K562 (cell line): ENCODE data around the gene PDZD2. TPM values are rescaled to one million over a fixed set of nuclear protein-coding genes. Genes with fewer than 3 reads are reported as not detected.

Source experiments
- ATAC-seq: fragments of 200-7000 bp; cut with Tn5 transposase; 3 replicates; pipeline ENCODE4 v1.9.1; 2020; ENCODE audit warnings: moderate library complexity
- BruUV-seq: library from RNA; stranded (reverse); fragments of 400-500 nt; replicated peaks from 2 replicates; lab custom pipeline; 2021; lab: Mats Ljungman, UMichigan
- CTCF ChIA-PET: fragments of 300-600 bp; formaldehyde crosslinking; extraction: SDS; loops from one replicate; lab custom pipeline; 2021; ENCODE audit warnings: low intra/inter-chr PET ratio; lab: Yijun Ruan, JAX
- POLR2A ChIA-PET: fragments of 300-600, 350-650 bp; sonication (Branson Sonifier 250); formaldehyde crosslinking; extraction: SDS; loops from one replicate; lab custom pipeline; 2021; ENCODE audit warnings: antibody characterized with exemption, inconsistent platforms; lab: Yijun Ruan, JAX
- DNase-seq, 4 experiments: peaks; one replicate each; pipeline versions ENCODE4 v3.0.0 to v3.0.0-alpha.2; 2011 to 2018; ENCODE audit warnings: low spot score in 3 of 4, mixed read lengths in 3 of 4; ENCODE audit errors: extremely low read depth in 1 of 4
- FAIRE-seq: peaks from 2 replicates; lab custom pipeline; 2011; peaks lifted over from hg19 to GRCh38; lab: Jason Lieb, UNC
- H2AFZ ChIP-seq: 2 replicates; pipeline ENCODE4 v1.6.0; 2011; ENCODE audit warnings: low read depth, low read length, control low read depth, inconsistent platforms
- H3K27ac ChIP-seq: fragments of 200-600 bp; 3 replicates; pipeline ENCODE4 v1.8.0; 2011; ENCODE audit warnings: low read depth, mild to moderate bottlenecking, control low read depth, inconsistent platforms, low read length, moderate library complexity, mixed read lengths; ENCODE audit errors: extremely low read depth
- H3K27me3 ChIP-seq, 2 experiments: fragments of 300-600 bp in 1 of 2; 2 replicates in 1 of 2; 3 replicates in 1 of 2; pipeline versions ENCODE4 v1.6.0 to v1.8.0; 2011; ENCODE audit warnings: inconsistent platforms in 2 of 2, low read length in 2 of 2, mild to moderate bottlenecking in 1 of 2, mixed read lengths in 1 of 2, moderate library complexity in 1 of 2; ENCODE audit not compliant: control insufficient read depth in 2 of 2, insufficient read depth in 2 of 2
- H3K36me3 ChIP-seq: fragments of 300-600 bp; 3 replicates; pipeline ENCODE4 v1.8.0; 2011; ENCODE audit warnings: mild to moderate bottlenecking, low read length, inconsistent platforms; ENCODE audit not compliant: control insufficient read depth, insufficient read depth
- H3K4me1 ChIP-seq, 2 experiments: fragments of 200-600 bp in 1 of 2; replicated peaks in 1 of 2; 2 replicates in 1 of 2; 3 replicates in 1 of 2; pipeline versions ENCODE4 v1.5.1 to v1.8.0; 2011; ENCODE audit warnings: inconsistent platforms in 2 of 2, low read length in 2 of 2, mild to moderate bottlenecking in 1 of 2, mixed read lengths in 1 of 2, moderate library complexity in 1 of 2; ENCODE audit not compliant: control insufficient read depth in 2 of 2, insufficient read depth in 2 of 2
- H3K4me2 ChIP-seq: 2 replicates; pipeline ENCODE4 v1.6.1; 2011; ENCODE audit warnings: low read length, control low read depth, inconsistent platforms, mixed read lengths; ENCODE audit not compliant: insufficient read depth
- H3K4me3 ChIP-seq: fragments of 200-600 bp; sonication (generic), shearing (Covaris generic); 2 replicates; pipeline ENCODE4 v1.5.1; 2016; ENCODE audit warnings: control low read depth, inconsistent platforms
- H3K79me2 ChIP-seq: fragments of 200-600 bp; 3 replicates; pipeline ENCODE4 v1.8.0; 2011; ENCODE audit warnings: low read length, inconsistent platforms; ENCODE audit not compliant: control insufficient read depth, insufficient read depth
- H3K9ac ChIP-seq, 2 experiments: 2 replicates each; pipeline versions ENCODE4 v1.6.0 to v1.6.1; 2011; ENCODE audit warnings: low read depth in 2 of 2, low read length in 2 of 2, control low read depth in 1 of 2, inconsistent platforms in 1 of 2, mild to moderate bottlenecking in 1 of 2, mixed read lengths in 1 of 2; ENCODE audit not compliant: insufficient read depth in 1 of 2
- H3K9me1 ChIP-seq: one replicate; pipeline ENCODE4 v1.6.0; 2011; ENCODE audit warnings: inconsistent platforms, mild to moderate bottlenecking, low read length, moderate library complexity; ENCODE audit not compliant: control insufficient read depth, insufficient read depth
- H3K9me3 ChIP-seq: replicated peaks from 2 replicates; pipeline ENCODE4 v1.5.1; 2011; ENCODE audit warnings: low read depth, low read length, inconsistent platforms; ENCODE audit not compliant: control insufficient read depth, insufficient read depth
- H4K20me1 ChIP-seq: replicated peaks from 2 replicates; pipeline ENCODE4 v1.6.1; 2011; ENCODE audit warnings: low read length, inconsistent platforms, mixed read lengths; ENCODE audit not compliant: control insufficient read depth, insufficient read depth
- CBFA2T3 ChIP-seq: fragments of 450-650 bp; IDR thresholded peaks from 2 replicates; pipeline ENCODE4 v1.6.1; 2017
- E2F3 ChIP-seq: fragments of 250-450 bp; sonication (Bioruptor Pico); IDR thresholded peaks from 2 replicates; pipeline ENCODE4 v1.4.0; 2020; ENCODE audit warnings: mild to moderate bottlenecking
- HDAC8 ChIP-seq: fragments of 450-650 bp; IDR thresholded peaks from 2 replicates; pipeline ENCODE4 v1.6.1; 2016; ENCODE audit warnings: mild to moderate bottlenecking, missing genetic modification characterization, moderate library complexity, missing compliant biosample characterization
- POLR3A ChIP-seq: IDR thresholded peaks from 2 replicates; pipeline ENCODE4 v1.6.1; 2011; ENCODE audit warnings: borderline replicate concordance, mild to moderate bottlenecking, moderate library complexity; ENCODE audit not compliant: insufficient read length, insufficient read depth; ENCODE audit errors: extremely low read depth
- TEAD1 ChIP-seq, 2 experiments: fragments of 450-650 bp in 1 of 2; sonication (generic) in 1 of 2; formaldehyde crosslinking; IDR thresholded peaks; 2 replicates each; pipeline versions ENCODE4 v1.4.0 to v1.8.0; 2020 to 2022; ENCODE audit warnings: mild to moderate bottlenecking in 2 of 2, missing genetic modification reagents in 1 of 2
- ZNF551 ChIP-seq: fragments of 250-450 bp; sonication (Bioruptor Pico); IDR thresholded peaks from 2 replicates; pipeline ENCODE4 v1.5.0; 2021; ENCODE audit warnings: mild to moderate bottlenecking, moderate library complexity
- WGBS: fragments of 100-300 bp; shearing (Covaris generic); methylation state at CpG from one replicate; pipeline ENCODE4 v1.1.6; 2016; ENCODE audit warnings: low coverage, mixed read lengths; ENCODE audit not compliant: insufficient coverage; ENCODE audit errors: missing lambda C conversion rate; 5-methylcytosine and 5-hydroxymethylcytosine counted together
- in situ Hi-C: fragments of 300-500 bp; cut with MboI; formaldehyde crosslinking; loops from 4 replicates; pipeline ENCODE4 v1.15.0; 2018; ENCODE audit warnings: inconsistent platforms, mixed read lengths
- intact Hi-C: fragments of 100-400 bp; cut with micrococcal nuclease; formaldehyde crosslinking; loops from 2 replicates; pipeline ENCODE4 v1.14.2; 2022
- polyA plus RNA-seq, 8 experiments: library from polyadenylated mRNA; depleted of rRNA in 4 of 8; stranded (reverse) in 5 of 8; unstranded in 3 of 8; fragments of >200 nt; fragmentation: Nextera tagmentation in 2 of 8; fragmentation: Illumina TruSeq in 1 of 8; extraction: Ambion mirVana in 2 of 8; extraction: Trizol in 1 of 8; gene quantifications; 2 replicates each; pipeline versions ENCODE4 v1.2.1 to v1.2.3, GENCODE V29; 2011 to 2014; ENCODE audit warnings: inconsistent platforms in 1 of 8, missing spikeins in 1 of 8
- total RNA-seq, 7 experiments: library from RNA; depleted of rRNA in 6 of 7; stranded (reverse); fragments of >200 nt in 6 of 7; fragmentation: Illumina TruSeq in 2 of 7; extraction: Trizol in 2 of 7; gene quantifications; 2 replicates each; pipeline versions ENCODE4 v1.2.1 to v1.2.3, GENCODE V29; 2011 to 2021; ENCODE audit warnings: low replicate concordance in 1 of 7
- TF ChIP-seq, protein P1 (sequence below): fragments of 250-450 bp; sonication (Bioruptor Pico); IDR thresholded peaks from 2 replicates; pipeline ENCODE4 v1.4.0; 2020

Gene PDZD2
- total and polyA plus RNA-seq, 9 of the 15 experiments (the other 6 are each of a cell fraction or from before 2014, with no cell fraction given) = 0.02 to 0.08 (median 0.04) TPM; not detected in 6

DNA sequence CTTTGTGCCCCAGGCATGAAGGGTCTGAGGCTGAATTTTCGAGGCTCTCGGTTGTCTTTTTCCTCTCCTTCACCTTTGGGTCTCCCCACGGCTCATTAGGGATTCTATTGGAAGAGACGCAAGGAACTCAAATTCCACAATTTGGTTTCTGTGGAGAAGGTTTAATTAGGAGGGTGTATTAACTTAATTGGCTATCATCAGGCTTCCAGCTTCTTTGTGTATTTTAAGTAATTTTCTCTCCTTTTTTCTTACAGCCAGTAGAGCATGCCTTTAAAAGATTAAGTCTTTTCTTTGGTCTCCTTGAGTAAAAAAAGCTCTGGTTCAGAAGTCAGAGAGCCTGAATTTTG is 115.4 kb downstream of the PDZD2 start:
- H3K9me3 ChIP-seq = no peaks in the 10 kb centered on the region
- ChIA-PET CTCF (no interaction called here), POLR2A (interaction anchor here (0.6 kb wide), 1 partner anchor 306 kb away, joined by 4 read pairs; no protein-coding TSS in a partner anchor)
- intact Hi-C loops = no loop called here
- in situ Hi-C loops = no loop called here
- H3K9ac ChIP-seq = no peak overlapping the region
- H3K79me2 ChIP-seq = no peaks in the 10 kb centered on the region
- H3K27me3 ChIP-seq = peaks cover 23 to 56% of the 10 kb centered on the region in 2 experiments; a peak in 4 of 5 replicates
- no peaks in the 10 kb centered on the region for H3K36me3 ChIP-seq
- H4K20me1 ChIP-seq = no peaks in the 10 kb centered on the region
- no peak overlapping the region for H3K27ac ChIP-seq
- peaks cover 2% of the 10 kb centered on the region for H3K9me1 ChIP-seq
- H3K4me3 ChIP-seq = no peak overlapping the region
- no peak for FAIRE-seq
- ATAC-seq = no peak
- no peak overlapping the region for H2AFZ ChIP-seq
- WGBS = 0% methylated on average over 4 of the region's 4 CpGs
- no peak for TF ChIP-seq POLR3A
- TF ChIP-seq, protein P1, sequence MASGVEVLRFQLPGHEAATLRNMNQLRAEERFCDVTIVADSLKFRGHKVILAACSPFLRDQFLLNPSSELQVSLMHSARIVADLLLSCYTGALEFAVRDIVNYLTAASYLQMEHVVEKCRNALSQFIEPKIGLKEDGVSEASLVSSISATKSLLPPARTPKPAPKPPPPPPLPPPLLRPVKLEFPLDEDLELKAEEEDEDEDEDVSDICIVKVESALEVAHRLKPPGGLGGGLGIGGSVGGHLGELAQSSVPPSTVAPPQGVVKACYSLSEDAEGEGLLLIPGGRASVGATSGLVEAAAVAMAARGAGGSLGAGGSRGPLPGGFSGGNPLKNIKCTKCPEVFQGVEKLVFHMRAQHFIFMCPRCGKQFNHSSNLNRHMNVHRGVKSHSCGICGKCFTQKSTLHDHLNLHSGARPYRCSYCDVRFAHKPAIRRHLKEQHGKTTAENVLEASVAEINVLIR (CRISPR knock-in tag) = no peak
- no peak for TF ChIP-seq ZNF551
- TF ChIP-seq HDAC8 (tag) = no peak
- TF ChIP-seq E2F3 (CRISPR knock-in tag) = no peak
- no peak for TF ChIP-seq CBFA2T3
- TF ChIP-seq TEAD1 (CRISPR knock-in tag; IDR thresholded peaks at IDR 0.05) = no peak
- H3K4me1 ChIP-seq = no peaks in the 10 kb centered on the region
- DNase-seq = no peak
- no peak overlapping the region for H3K4me2 ChIP-seq
- BruUV-seq = no TSS peak
